Measurements from ENCODE around the gene CHERP.
"Not testable (repeated sequence)": the region's sequence is repeated elsewhere in the genome, so short reads cannot be mapped to it uniquely, and the experiment has no call there.

Gene CHERP

GRCh38 chr19:16473875-16474392 lies 68.3 kb downstream of the CHERP start:
- peaks cover 1% of the 10 kb centered on the region; the same call in 1 of the 2 replicates for H3K36me3 ChIP-seq (ENCODE audit: control insufficient read depth, insufficient read depth, low read length)
- H3K27me3 ChIP-seq (replicated peaks; ENCODE audit: control insufficient read depth, insufficient read depth, low read length), result no peaks in the 10 kb centered on the region
- no peak overlapping the region for H3K4me3 ChIP-seq (replicated peaks; ENCODE audit: low read depth, low read length)
- DNase-seq (ENCODE audit: extremely low read depth, insufficient read length), result no peak
- no peak for TF ChIP-seq CTCF (IDR thresholded peaks at IDR 0.05; ENCODE audit: insufficient read depth, low read length, poor library complexity, severe bottlenecking)

- H3K27me3 ChIP-seq (replicated peaks; ENCODE audit: control insufficient read depth, insufficient read depth, low read length), result no peaks in the 10 kb centered on the region
- H3K4me3 ChIP-seq (replicated peaks; ENCODE audit: low read depth, low read length), result no peak overlapping the region
- no peak for TF ChIP-seq CTCF (IDR thresholded peaks at IDR 0.05; ENCODE audit: insufficient read depth, low read length, poor library complexity, severe bottlenecking)
- no peak for DNase-seq (ENCODE audit: extremely low read depth, insufficient read length)
- peaks cover 1% of the 10 kb centered on the region; the same call in 1 of the 2 replicates for H3K36me3 ChIP-seq (ENCODE audit: control insufficient read depth, insufficient read depth, low read length)
These were observed 69.2 kb downstream of the CHERP start for GRCh38 chr19:16472992-16473391.

- peak overlapping the region; percentile 80 for H3K4me3 ChIP-seq (replicated peaks; ENCODE audit: low read depth, low read length)
- not testable (repeated sequence) for DNase-seq (ENCODE audit: extremely low read depth, insufficient read length); H3K27me3 ChIP-seq (replicated peaks; ENCODE audit: control insufficient read depth, insufficient read depth, low read length); H3K36me3 ChIP-seq (ENCODE audit: control insufficient read depth, insufficient read depth, low read length)
These were observed 69.7 kb downstream of the CHERP start for GRCh38 chr19:16472559-16472899.

GRCh38 chr19:16470911-16471811 lies 71.1 kb downstream of the CHERP start:
- Histone ChIP-seq H3K36me3 (ENCODE audit: control insufficient read depth, insufficient read depth, low read length) (peaks cover 1% of the 10 kb centered on the region; the same call in 1 of the 2 replicates), H3K27me3 (replicated peaks; ENCODE audit: control insufficient read depth, insufficient read depth, low read length) (no peaks in the 10 kb centered on the region), H3K4me3 (replicated peaks; ENCODE audit: low read depth, low read length) (peak overlapping the region; percentile 87)
- peak; percentile 39 for DNase-seq (ENCODE audit: extremely low read depth, insufficient read length)
- TF ChIP-seq CTCF (IDR thresholded peaks at IDR 0.05; ENCODE audit: insufficient read depth, low read length, poor library complexity, severe bottlenecking), result no peak

GRCh38 chr19:16470541-16470910 lies 71.7 kb downstream of the CHERP start:
- no peak for TF ChIP-seq CTCF (IDR thresholded peaks at IDR 0.05; ENCODE audit: insufficient read depth, low read length, poor library complexity, severe bottlenecking)
- H3K4me3 ChIP-seq (replicated peaks; ENCODE audit: low read depth, low read length), result peak overlapping the region; percentile 87
- H3K36me3 ChIP-seq (ENCODE audit: control insufficient read depth, insufficient read depth, low read length), result peaks cover 1% of the 10 kb centered on the region; the same call in 1 of the 2 replicates
- DNase-seq (ENCODE audit: extremely low read depth, insufficient read length), result no peak
- no peaks in the 10 kb centered on the region for H3K27me3 ChIP-seq (replicated peaks; ENCODE audit: control insufficient read depth, insufficient read depth, low read length)
